Measurements from ENCODE around the gene SH2B2. TPM values are rescaled to one million over a fixed set of nuclear protein-coding genes. Genes with fewer than 3 reads are reported as not detected.

SH2B2 gene
- total RNA-seq, 4 donors from 2014 or later: 32.7 to 62.0 (median 43.5) TPM

DNA sequence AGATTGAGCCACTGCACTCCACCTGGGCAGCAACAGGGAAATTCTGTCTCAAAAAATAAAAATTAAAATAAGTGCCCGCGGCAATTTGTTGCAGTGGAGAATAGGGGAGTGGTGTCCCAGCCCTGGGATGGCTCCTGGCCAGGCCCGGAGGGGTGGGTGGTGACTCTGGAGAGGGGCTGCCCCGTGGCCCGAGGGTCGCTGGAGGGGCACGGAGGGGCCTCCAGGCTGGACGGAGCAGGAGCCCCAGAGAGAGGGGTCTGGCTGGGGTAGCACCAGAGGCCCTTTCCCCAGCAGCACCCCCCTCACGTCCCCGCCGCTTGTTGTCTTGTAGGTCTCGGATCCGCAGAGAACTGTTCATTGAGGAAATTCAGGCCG, 38.6 kb upstream of the SH2B2 start:
- in situ Hi-C loops (cut with MboI; ENCODE audit: low sequenced_read_pairs in 4 of 4): loop anchor here (25.0 kb wide), 3 partner anchors 411 to 561 kb away; partner anchors contain the start of gene CUX1 (in 2 of the 4)
- intact Hi-C loops (cut with DNase I; ENCODE audit: low total_unique reads): no loop called here

DNA sequence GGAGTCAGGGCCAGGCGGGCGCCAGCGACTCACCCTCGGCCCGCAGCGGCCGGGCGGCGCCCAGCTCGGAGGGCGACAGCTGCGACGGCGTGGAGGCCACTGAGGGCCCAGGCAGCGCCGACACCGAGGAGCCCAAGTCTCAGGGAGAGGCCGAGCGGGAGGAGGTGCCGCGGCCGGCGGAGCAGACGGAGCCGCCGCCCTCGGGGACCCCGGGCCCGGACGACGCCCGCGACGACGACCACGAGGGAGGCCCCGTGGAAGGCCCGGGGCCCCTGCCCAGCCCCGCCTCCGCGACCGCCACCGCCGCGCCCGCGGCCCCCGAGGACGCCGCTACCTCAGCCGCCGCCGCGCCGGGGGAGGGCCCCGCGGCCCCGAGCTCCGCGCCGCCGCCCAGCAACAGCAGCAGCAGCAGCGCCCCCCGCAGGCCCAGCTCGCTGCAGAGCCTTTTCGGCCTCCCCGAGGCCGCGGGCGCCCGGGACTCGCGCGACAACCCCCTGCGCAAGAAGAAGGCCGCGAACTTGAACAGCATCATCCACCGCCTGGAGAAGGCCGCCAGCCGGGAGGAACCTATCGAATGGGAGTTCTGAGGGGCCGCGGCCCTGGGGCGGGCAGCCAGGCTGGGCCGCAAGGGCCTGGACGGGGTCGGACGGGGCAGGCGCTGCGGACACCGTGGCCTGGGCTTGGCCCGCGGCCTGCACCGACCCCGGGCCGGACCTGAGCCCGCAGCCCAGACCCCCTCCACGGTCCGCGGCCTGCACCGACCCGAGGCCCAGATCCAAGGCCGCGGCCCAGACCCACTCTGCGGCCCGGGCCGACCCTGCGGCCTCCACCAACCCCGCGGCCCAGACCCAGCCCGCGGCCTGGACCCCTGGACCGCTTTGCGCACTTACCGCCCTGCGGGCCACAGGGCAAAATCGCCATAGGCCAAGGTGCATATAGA, 37.9 kb upstream of the SH2B2 start:
- no peak overlapping the region for H3K27ac ChIP-seq
- intact Hi-C loops (cut with DNase I; ENCODE audit: low total_unique reads) (no loop called here), in situ Hi-C loops (cut with MboI; ENCODE audit: low sequenced_read_pairs in 4 of 4) (loop anchor here (25.0 kb wide), 3 partner anchors 411 to 561 kb away; partner anchors contain the start of gene CUX1 (in 2 of the 4))
- no peak for TF ChIP-seq POLR2A (IDR thresholded peaks at IDR 0.05)
- TF ChIP-seq, protein P1, sequence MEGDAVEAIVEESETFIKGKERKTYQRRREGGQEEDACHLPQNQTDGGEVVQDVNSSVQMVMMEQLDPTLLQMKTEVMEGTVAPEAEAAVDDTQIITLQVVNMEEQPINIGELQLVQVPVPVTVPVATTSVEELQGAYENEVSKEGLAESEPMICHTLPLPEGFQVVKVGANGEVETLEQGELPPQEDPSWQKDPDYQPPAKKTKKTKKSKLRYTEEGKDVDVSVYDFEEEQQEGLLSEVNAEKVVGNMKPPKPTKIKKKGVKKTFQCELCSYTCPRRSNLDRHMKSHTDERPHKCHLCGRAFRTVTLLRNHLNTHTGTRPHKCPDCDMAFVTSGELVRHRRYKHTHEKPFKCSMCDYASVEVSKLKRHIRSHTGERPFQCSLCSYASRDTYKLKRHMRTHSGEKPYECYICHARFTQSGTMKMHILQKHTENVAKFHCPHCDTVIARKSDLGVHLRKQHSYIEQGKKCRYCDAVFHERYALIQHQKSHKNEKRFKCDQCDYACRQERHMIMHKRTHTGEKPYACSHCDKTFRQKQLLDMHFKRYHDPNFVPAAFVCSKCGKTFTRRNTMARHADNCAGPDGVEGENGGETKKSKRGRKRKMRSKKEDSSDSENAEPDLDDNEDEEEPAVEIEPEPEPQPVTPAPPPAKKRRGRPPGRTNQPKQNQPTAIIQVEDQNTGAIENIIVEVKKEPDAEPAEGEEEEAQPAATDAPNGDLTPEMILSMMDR (IDR thresholded peaks at IDR 0.05 in 4 of 5, conservative IDR thresholded peaks at IDR 0.05 in 1 of 5): no peak
- DNase-seq (no peak), ATAC-seq (no peak)
- H3K9me3 ChIP-seq: no peaks in the 10 kb centered on the region
- no peaks in the 10 kb centered on the region for H3K27me3 ChIP-seq
- H3K4me3 ChIP-seq: no peak overlapping the region
- H3K36me3 ChIP-seq: peaks cover 0 to 16% of the 10 kb centered on the region in 2 donors
- H3K4me1 ChIP-seq: peaks cover 0 to 3% of the 10 kb centered on the region in 2 donors

More for the DNA sequence above, 38.6 kb upstream of the SH2B2 start:
- TF ChIP-seq POLR2A (IDR thresholded peaks at IDR 0.05): no peak
- TF ChIP-seq, protein P1 (IDR thresholded peaks at IDR 0.05 in 4 of 5, conservative IDR thresholded peaks at IDR 0.05 in 1 of 5): no peak
- Histone ChIP-seq H3K4me3 (no peak overlapping the region), H3K4me1 (no peaks in the 10 kb centered on the region), H3K9me3 (no peaks in the 10 kb centered on the region), H3K27me3 (no peaks in the 10 kb centered on the region), H3K36me3 (peaks cover 0 to 16% of the 10 kb centered on the region in 2 donors), H3K27ac (no peak overlapping the region)
- ATAC-seq (no peak), DNase-seq (no peak)

DNA sequence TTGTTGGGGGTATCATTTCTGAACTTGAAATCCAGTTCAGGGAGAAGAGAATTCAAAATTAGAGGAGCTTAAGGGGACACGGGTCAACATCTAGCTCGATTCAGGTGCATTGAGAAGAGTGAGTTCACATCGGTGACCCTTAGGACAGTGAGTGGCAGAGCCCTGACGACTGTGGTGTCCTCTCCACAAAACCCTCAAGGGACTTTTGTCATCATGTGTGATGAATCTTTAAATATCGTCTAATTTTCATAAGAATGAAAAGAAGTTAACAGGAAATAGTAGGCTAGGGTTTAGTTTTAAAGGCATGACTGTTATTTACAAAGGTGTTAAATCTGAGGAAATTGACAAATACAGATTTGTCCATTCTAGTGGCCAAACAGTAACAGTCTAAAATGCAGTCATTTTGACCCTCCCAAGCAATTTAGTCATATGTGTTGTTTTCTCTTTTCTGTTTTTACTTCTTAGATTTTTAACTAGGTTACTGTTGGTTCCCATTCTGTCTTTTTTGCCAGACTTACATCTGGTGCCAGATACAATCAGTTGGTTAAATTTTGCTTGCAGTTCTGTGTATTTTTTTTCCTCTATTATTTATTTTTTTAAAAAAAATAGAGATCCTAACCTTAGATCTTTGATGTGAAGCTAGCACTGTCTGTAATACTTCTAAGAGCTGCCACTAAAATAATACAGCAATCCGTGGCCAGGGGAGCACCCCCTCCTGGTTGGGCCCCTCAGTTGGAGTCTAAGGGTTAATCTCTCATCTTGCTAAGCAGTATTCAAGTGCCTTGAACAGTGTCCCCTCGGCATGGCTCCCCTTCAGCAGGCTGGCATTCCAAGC, 34.9 kb upstream of the SH2B2 start:
- no peaks in the 10 kb centered on the region for H3K27me3 ChIP-seq
- H3K27ac ChIP-seq: no peak overlapping the region
- peaks cover 0 to 3% of the 10 kb centered on the region in 2 donors for H3K4me1 ChIP-seq
- H3K9me3 ChIP-seq: no peaks in the 10 kb centered on the region
- intact Hi-C loops (cut with DNase I; ENCODE audit: low total_unique reads): no loop called here
- ATAC-seq (no peak), DNase-seq (no peak)
- no peak overlapping the region for H3K4me3 ChIP-seq
- no peak for TF ChIP-seq POLR2A (IDR thresholded peaks at IDR 0.05)
- TF ChIP-seq, protein P1 (IDR thresholded peaks at IDR 0.05 in 4 of 5, conservative IDR thresholded peaks at IDR 0.05 in 1 of 5): no peak
- in situ Hi-C loops (cut with MboI; ENCODE audit: low sequenced_read_pairs in 4 of 4): loop anchor here in 2 of 4 donors (25.0 kb wide), 1 partner anchor 564 kb away; no protein-coding TSS in a partner anchor
- H3K36me3 ChIP-seq: peaks cover 0 to 10% of the 10 kb centered on the region in 2 donors

DNA sequence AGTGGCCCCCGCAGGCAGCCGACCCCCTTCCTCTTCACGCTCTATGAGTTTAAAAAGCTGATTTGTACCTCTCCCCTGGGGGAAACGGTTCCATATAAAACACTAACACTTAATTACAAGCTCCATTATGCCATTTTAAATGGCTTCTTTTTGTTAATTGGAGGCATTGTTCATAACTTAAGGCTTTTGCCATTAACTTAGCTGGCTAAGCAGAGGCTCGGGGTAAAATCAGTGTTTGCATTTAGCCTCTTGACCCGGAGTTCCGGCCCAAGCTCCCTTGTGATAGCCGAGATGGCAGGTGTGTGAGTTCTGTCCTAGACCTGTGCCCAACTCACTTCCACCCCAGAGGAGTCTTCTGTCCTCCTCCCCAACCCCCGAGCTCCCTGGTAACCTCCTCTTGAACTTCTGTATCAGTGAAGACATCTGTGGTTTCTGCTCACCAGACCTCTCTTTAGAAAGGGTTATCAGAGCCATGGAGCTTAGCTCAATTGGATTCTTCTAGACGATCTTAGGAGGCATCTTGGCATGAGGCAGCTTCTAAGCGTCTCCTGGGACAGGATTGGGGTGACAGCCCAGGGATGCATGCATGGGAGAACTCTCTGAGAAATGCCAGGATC, 34.2 kb upstream of the SH2B2 start:
- H3K9me3 ChIP-seq: no peaks in the 10 kb centered on the region
- H3K27ac ChIP-seq: no peak overlapping the region
- in situ Hi-C loops (cut with MboI; ENCODE audit: low sequenced_read_pairs in 4 of 4) (loop anchor here in 2 of 4 donors (25.0 kb wide), 1 partner anchor 565 kb away; no protein-coding TSS in a partner anchor), intact Hi-C loops (cut with DNase I; ENCODE audit: low total_unique reads) (no loop called here)
- TF ChIP-seq POLR2A (IDR thresholded peaks at IDR 0.05): no peak
- TF ChIP-seq, protein P1 (IDR thresholded peaks at IDR 0.05 in 4 of 5, conservative IDR thresholded peaks at IDR 0.05 in 1 of 5): no peak
- ATAC-seq (no peak), DNase-seq (no peak)
- H3K36me3 ChIP-seq: peaks cover 0 to 10% of the 10 kb centered on the region in 2 donors
- H3K4me3 ChIP-seq: no peak overlapping the region
- H3K27me3 ChIP-seq: no peaks in the 10 kb centered on the region
- peaks cover 0 to 3% of the 10 kb centered on the region in 2 donors for H3K4me1 ChIP-seq

All from gastrocnemius medialis (tissue), 4 donors.